Glomerular visceral epithelial cell (primary cell): Measurements from ENCODE around the gene DRGX.

Source experiments
- DNase-seq: peaks from one replicate; pipeline ENCODE4 v3.0.0-alpha.2; 2016; ENCODE audit errors: extremely low spot score

Gene DRGX

DNA sequence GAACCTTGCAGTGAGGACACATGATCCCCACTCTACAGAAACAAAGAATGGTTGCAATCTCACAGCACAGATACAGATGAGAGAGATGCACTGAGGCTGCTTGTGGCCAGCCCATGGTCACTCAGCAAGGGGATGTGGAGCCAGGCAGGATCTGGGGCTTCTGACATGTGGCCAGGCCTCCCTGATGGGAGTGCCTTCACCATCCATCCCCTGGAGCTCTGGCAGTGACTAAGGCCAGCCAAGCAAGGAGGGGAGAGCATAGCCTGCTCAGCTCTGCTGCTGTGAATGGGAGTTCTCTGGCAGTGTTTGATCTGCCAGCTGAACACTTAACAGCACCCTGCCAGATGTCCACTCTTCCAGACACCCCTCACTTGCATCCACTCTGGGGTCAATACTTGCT, 77.1 kb downstream of the DRGX start:
- no peak for DNase-seq

DNA sequence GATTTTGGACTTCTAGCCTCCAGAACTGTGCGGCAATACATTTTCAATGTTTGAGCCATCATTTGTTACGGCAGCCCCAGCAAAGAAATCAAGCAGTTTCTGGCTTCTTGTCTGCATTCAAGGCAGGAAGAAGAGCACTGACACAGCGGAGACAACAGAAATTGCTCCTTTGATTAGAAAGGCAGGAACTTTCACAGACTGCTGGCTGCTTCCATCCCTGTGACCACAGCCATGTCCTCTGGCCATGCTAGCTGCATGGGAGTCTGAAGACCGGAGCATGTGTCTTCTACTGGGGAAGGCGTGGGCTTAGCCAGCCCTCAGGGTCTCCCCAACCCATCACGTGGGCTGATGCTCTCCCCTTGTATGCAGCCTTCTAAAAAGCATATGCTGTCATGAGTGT, 77.9 kb downstream of the DRGX start:
- no peak for DNase-seq

DNA sequence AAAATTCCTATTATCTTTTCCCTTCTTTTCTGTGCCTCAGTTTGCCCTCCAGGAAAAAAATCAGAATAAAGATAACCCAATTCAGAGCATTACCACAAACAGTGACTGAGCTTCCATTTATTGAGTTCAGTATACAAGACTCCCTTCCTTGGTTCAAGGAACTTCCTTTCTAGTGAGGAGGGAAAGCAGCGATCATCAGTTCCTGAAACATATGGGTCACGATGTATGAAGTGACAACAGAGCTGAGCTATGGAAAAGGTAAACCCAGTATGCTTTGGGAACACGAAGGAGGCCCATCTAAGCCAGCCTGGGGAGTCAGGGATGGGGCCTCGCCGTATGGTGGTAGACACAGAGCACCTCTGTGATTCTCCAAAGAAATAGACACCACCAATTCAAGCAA, 81.1 kb downstream of the DRGX start:
- no peak for DNase-seq
